Ectodermal cell (in vitro differentiated cells): Measurements from ENCODE around the gene NOP16. TPM values are rescaled to one million over a fixed set of nuclear protein-coding genes. Genes with fewer than 3 reads are reported as not detected.
A peak's percentile ranks its signal among the peaks of the same experiment; 100 is the strongest.

Experiments used
- H3K27ac ChIP-seq: 2 replicates; pipeline ENCODE4 v1.7.0; 2013; ENCODE audit warnings: mild to moderate bottlenecking, low read depth, low read length; ENCODE audit not compliant: insufficient read depth, poor library complexity, severe bottlenecking
- H3K27me3 ChIP-seq: 2 replicates; pipeline ENCODE4 v1.7.0; 2013; ENCODE audit warnings: mild to moderate bottlenecking, low read length; ENCODE audit not compliant: insufficient read depth, control insufficient read depth, poor library complexity, severe bottlenecking
- H3K36me3 ChIP-seq: one replicate; pipeline ENCODE4 v1.7.0; 2013; ENCODE audit warnings: low read length; ENCODE audit not compliant: control insufficient read depth, insufficient read depth
- H3K4me1 ChIP-seq: one replicate; pipeline ENCODE4 v1.7.0; 2013; ENCODE audit warnings: low read length; ENCODE audit not compliant: control insufficient read depth, insufficient read depth
- H3K4me3 ChIP-seq: 2 replicates; pipeline ENCODE4 v1.7.0; 2013; ENCODE audit warnings: low read depth, low read length, control low read depth; ENCODE audit not compliant: insufficient read depth
- H3K9me3 ChIP-seq: 2 replicates; pipeline ENCODE4 v1.7.0; 2013; ENCODE audit warnings: mild to moderate bottlenecking, low read length, moderate library complexity; ENCODE audit not compliant: control insufficient read depth
- WGBS, 2 experiments: methylation state at CpG; one replicate each; pipeline ENCODE4 v1.1.7; 2013; ENCODE audit warnings: missing lambda C conversion rate in 2 of 2; 5-methylcytosine and 5-hydroxymethylcytosine counted together
- polyA plus RNA-seq, 4 experiments: library from polyadenylated mRNA; stranded (reverse); fragments of 50-300 nt; gene quantifications; one replicate each; pipeline ENCODE4 v1.2.3, GENCODE V29; 2013

NOP16 gene
- polyA plus RNA-seq (2013, experiment 1 of 4), result 24.5 TPM
- polyA plus RNA-seq (2013, experiment 2 of 4), result 25.2 TPM
- polyA plus RNA-seq (2013, experiment 3 of 4), result 22.5 TPM
- 23.6 TPM for polyA plus RNA-seq (2013, experiment 4 of 4)

DNA sequence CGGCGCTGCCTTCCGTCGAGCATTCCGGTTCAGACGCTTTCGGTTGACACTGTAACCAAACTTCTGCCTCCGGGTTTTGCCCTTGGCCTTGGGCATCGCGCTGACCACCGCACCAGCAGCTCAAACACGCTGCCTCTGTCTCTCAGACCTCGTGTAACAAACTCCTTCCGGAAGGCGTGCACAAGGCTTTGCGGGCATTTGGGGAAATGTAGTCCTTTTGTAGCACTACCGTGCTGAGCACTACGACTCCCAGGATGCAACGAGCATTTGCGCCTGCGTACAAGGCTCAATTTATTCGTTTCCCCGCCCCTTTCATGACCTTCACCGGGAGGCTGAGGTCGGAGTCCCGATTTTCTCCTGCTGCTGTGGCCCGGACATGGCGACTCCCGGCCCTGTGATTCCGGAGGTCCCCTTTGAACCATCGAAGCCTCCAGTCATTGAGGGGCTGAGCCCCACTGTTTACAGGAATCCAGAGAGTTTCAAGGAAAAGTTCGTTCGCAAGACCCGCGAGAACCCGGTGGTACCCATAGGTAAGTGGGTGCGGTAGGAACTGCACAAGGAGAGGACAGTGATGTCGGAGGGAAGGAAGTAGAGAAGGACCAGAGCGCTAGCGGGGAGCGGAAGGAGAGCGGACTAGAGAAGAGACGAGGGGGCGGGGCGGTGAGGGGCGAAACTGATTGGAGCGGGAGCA, at the start of gene NOP16, which contains the start of gene HIGD2A:
Gene NOP16, minus strand, starts transcription at position 155 of the 691 bp plus-strand sequence. Its CDS starts 59 bp downstream, at position 96.
Gene HIGD2A, plus strand, starts transcription at position 308 of the 691 bp plus-strand sequence. Its CDS starts 69 bp downstream, at position 377.
- no peaks in the 10 kb centered on the region for H3K9me3 ChIP-seq
- 0 to 1% methylated on average over 47 of the region's 47 CpGs for WGBS, 2 experiments
- H3K36me3 ChIP-seq, result peaks cover 13% of the 10 kb centered on the region
- H3K4me3 ChIP-seq, result peak within 1 kb of the TSS; percentile 97
- no peaks in the 10 kb centered on the region for H3K27me3 ChIP-seq
- peaks cover 6% of the 10 kb centered on the region for H3K4me1 ChIP-seq
- peak within 1 kb of the TSS; percentile 97 for H3K27ac ChIP-seq

DNA sequence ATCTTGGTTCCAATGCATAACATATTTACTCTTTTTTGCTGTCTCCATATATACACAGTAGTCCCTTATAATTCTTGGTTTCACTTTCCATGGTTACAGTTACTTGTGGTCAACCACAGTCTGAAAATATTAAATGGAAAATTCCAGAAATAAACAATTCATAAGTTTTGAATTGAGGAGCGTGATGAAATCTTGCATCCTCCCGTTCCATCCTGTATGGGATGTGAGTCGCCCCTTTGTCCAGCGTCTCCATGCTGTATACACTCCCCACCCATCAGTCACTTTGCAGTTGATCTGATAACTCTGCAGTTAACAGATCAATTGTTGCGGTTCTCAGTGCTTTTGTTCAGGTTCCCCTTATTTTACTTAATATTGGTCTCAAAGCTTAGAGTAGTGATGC, 48.3 kb upstream of the NOP16 start:
- WGBS, 2 experiments, result 75 to 79% methylated on average over 5 of the region's 5 CpGs
- no peaks in the 10 kb centered on the region for H3K4me1 ChIP-seq
- no peaks in the 10 kb centered on the region for H3K36me3 ChIP-seq

GRCh38 chr5:176432707-176433106, 44.3 kb upstream of the NOP16 start:
- H3K27me3 ChIP-seq, result no peaks in the 10 kb centered on the region
- no peak overlapping the region for H3K4me3 ChIP-seq
- no peaks in the 10 kb centered on the region for H3K4me1 ChIP-seq
- H3K27ac ChIP-seq, result no peak overlapping the region
- H3K9me3 ChIP-seq, result no peaks in the 10 kb centered on the region
- WGBS, 2 experiments, result 93 to 97% methylated on average over 5 of the region's 5 CpGs
- no peaks in the 10 kb centered on the region for H3K36me3 ChIP-seq

More for the DNA sequence above, 48.3 kb upstream of the NOP16 start:
- Histone ChIP-seq H3K9me3 (no peaks in the 10 kb centered on the region), H3K27ac (no peak overlapping the region), H3K4me3 (no peak overlapping the region), H3K27me3 (no peaks in the 10 kb centered on the region)

DNA sequence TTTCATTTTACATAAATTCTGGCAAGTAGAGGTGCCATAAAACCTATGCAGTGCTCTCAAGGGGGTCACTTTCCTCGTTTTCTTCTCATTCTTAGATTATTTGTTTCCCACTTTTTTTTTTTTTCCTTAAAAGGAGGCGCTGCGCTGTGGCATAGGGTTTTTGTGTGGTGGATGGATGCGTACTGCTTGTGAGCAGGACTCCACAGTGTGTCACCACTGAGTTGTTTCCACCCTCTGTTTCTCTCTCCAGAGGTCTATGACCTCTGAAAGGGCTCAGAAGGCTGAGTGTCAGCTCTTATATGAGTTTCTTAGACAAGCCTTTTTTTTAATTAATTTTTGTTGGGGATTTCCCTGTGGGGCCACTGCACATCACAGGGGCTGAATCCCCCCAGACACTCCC, 41.6 kb upstream of the NOP16 start:
- Histone ChIP-seq H3K4me3 (no peak overlapping the region), H3K27me3 (no peaks in the 10 kb centered on the region), H3K36me3 (no peaks in the 10 kb centered on the region), H3K4me1 (no peaks in the 10 kb centered on the region), H3K9me3 (no peaks in the 10 kb centered on the region), H3K27ac (no peak overlapping the region)
- 65 to 87% methylated on average over 4 of the region's 4 CpGs for WGBS, 2 experiments

- Histone ChIP-seq H3K4me3 (no peak overlapping the region), H3K27me3 (no peaks in the 10 kb centered on the region), H3K9me3 (no peaks in the 10 kb centered on the region), H3K4me1 (no peaks in the 10 kb centered on the region), H3K36me3 (no peaks in the 10 kb centered on the region), H3K27ac (no peak overlapping the region)
- 92 to 94% methylated on average over 4 of the region's 4 CpGs for WGBS, 2 experiments
These were observed 39.6 kb upstream of the NOP16 start for GRCh38 chr5:176427971-176428370.

DNA sequence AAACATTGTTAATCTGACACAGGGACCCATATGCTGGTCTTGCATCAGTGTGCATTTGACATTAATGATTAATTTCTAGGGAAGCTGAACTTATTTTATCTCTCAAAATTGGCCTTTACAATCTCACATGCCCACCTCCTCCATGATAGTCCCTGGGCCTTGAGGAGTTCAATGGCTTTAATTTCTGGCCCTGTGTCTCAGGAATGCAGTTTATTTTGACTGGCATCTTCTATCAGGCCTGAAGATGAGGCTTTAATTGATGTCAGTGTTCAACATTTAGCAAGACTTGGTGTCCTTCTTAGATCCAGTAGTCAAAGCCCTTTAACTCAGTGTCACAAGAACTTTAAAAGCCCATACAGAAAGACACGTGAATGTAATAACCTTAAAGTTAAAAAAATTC, 38.5 kb upstream of the NOP16 start:
- H3K9me3 ChIP-seq, result no peaks in the 10 kb centered on the region

GRCh38 chr5:176425791-176426190, 37.4 kb upstream of the NOP16 start:
- H3K4me3 ChIP-seq, result no peak overlapping the region
- no peak overlapping the region for H3K27ac ChIP-seq
- no peaks in the 10 kb centered on the region for H3K9me3 ChIP-seq
- H3K4me1 ChIP-seq, result no peaks in the 10 kb centered on the region
- 93 to 100% methylated on average over 1 of the region's 1 CpG for WGBS, 2 experiments
- no peaks in the 10 kb centered on the region for H3K36me3 ChIP-seq
- no peaks in the 10 kb centered on the region for H3K27me3 ChIP-seq

More for the DNA sequence above, 38.5 kb upstream of the NOP16 start:
- H3K27me3 ChIP-seq, result no peaks in the 10 kb centered on the region
- no peak overlapping the region for H3K27ac ChIP-seq
- no peaks in the 10 kb centered on the region for H3K4me1 ChIP-seq
- 94 to 100% methylated on average over 1 of the region's 1 CpG for WGBS, 2 experiments
- no peak overlapping the region for H3K4me3 ChIP-seq
- no peaks in the 10 kb centered on the region for H3K36me3 ChIP-seq

- WGBS, 2 experiments, result 87 to 95% methylated on average over 1 of the region's 1 CpG
- Histone ChIP-seq H3K9me3 (no peaks in the 10 kb centered on the region), H3K4me1 (no peaks in the 10 kb centered on the region), H3K36me3 (no peaks in the 10 kb centered on the region), H3K27me3 (no peaks in the 10 kb centered on the region), H3K4me3 (no peak overlapping the region), H3K27ac (no peak overlapping the region)
These were observed 36.7 kb upstream of the NOP16 start for GRCh38 chr5:176425138-176425537.

DNA sequence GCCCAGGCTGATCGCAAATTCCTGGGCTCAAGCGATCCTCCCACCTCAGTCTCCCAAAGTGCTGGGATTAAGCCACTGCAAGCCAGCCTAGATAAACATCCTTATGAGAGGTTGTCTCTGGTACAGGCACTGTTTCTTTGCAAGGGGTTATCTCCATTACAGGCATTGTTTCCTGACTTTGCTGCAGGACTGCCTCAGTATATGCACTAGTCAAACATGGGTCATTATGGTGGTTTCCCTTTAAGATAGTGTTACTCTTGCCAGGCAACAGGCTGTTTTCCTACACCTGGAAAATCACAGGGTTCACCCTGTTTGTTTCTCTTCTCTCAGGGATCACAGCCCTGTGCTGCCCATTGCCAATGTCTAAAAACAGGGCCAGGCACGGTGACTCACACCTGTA, 35.8 kb upstream of the NOP16 start:
- Histone ChIP-seq H3K9me3 (no peaks in the 10 kb centered on the region), H3K4me3 (no peak overlapping the region), H3K4me1 (no peaks in the 10 kb centered on the region), H3K27ac (no peak overlapping the region), H3K36me3 (no peaks in the 10 kb centered on the region), H3K27me3 (no peaks in the 10 kb centered on the region)
- WGBS, 2 experiments, result 84 to 88% methylated on average over 3 of the region's 3 CpGs

GRCh38 chr5:176420972-176421544, 32.7 kb upstream of the NOP16 start:
- no peaks in the 10 kb centered on the region for H3K9me3 ChIP-seq
- H3K27me3 ChIP-seq, result peaks cover 17% of the 10 kb centered on the region
- H3K4me3 ChIP-seq, result no peak overlapping the region
- no peaks in the 10 kb centered on the region for H3K4me1 ChIP-seq
- 89 to 92% methylated on average over 2 of the region's 2 CpGs for WGBS, 2 experiments
- no peaks in the 10 kb centered on the region for H3K36me3 ChIP-seq
- no peak overlapping the region for H3K27ac ChIP-seq
